ENCODE measurements around the gene GAS2L1. TPM values are rescaled to one million over a fixed set of nuclear protein-coding genes. Genes with fewer than 3 reads are reported as not detected.

Gene GAS2L1
- total and polyA plus RNA-seq, 2 donors (not counting 1 experiment from before 2014, with no cell fraction given) = 0.25 TPM; not detected in 1

- CTCF ChIA-PET = interaction anchor here (0.9 kb wide), 1 partner anchor 12 kb away, joined by 3 read pairs; no protein-coding TSS in a partner anchor
- Histone ChIP-seq H3K4me2 (replicated peaks; ENCODE audit: low read depth, low read length, poor library complexity, severe bottlenecking) (no peak overlapping the region), H3K4me3 (ENCODE audit: control extremely low read depth in 1 of 5, extremely low read depth in 1 of 5, insufficient read depth in 1 of 5, low read depth in 2 of 5, low read length in 4 of 5) (no peak overlapping the region), H4K20me1 (ENCODE audit: control insufficient read depth, insufficient read depth, low read length, poor library complexity, severe bottlenecking) (peaks cover 74% of the 10 kb centered on the region), H3K36me3 (replicated peaks in 1 of 2; ENCODE audit: control extremely low read depth in 1 of 2, control insufficient read depth in 1 of 2, extremely low read depth in 1 of 2, insufficient read depth in 2 of 2, low read length in 1 of 2) (peaks cover 2 to 92% of the 10 kb centered on the region in 2 experiments), H3K9ac (ENCODE audit: low read length) (no peak overlapping the region), H3K27me3 (replicated peaks in 1 of 4; ENCODE audit: control extremely low read depth in 1 of 4, control insufficient read depth in 3 of 4, insufficient read depth in 4 of 4, low read length in 3 of 4) (no peaks in the 10 kb centered on the region), H2AFZ (ENCODE audit: insufficient read depth, low read depth, low read length, poor library complexity, severe bottlenecking) (no peak overlapping the region), H3K4me1 (ENCODE audit: control insufficient read depth in 2 of 2, insufficient read depth in 2 of 2, low read length in 2 of 2) (no peaks in the 10 kb centered on the region), H3K9me3 (ENCODE audit: control extremely low read depth in 1 of 3, control insufficient read depth in 2 of 3, insufficient read depth in 1 of 3, low read length in 2 of 3) (no peaks in the 10 kb centered on the region), H3K79me2 (ENCODE audit: control insufficient read depth, insufficient read depth, low read length) (peaks cover 10% of the 10 kb centered on the region), H3K27ac (ENCODE audit: low read length in 2 of 2) (no peak overlapping the region)
- DNase-seq = no peak
- no peak overlapping the region for H3K4me3 Mint-ChIP-seq
- TF ChIP-seq EZH2 (IDR thresholded peaks at IDR 0.05; ENCODE audit: borderline replicate concordance, insufficient read depth, low read depth, low read length, poor library complexity, severe bottlenecking) = no peak
- TF ChIP-seq, protein P1, sequence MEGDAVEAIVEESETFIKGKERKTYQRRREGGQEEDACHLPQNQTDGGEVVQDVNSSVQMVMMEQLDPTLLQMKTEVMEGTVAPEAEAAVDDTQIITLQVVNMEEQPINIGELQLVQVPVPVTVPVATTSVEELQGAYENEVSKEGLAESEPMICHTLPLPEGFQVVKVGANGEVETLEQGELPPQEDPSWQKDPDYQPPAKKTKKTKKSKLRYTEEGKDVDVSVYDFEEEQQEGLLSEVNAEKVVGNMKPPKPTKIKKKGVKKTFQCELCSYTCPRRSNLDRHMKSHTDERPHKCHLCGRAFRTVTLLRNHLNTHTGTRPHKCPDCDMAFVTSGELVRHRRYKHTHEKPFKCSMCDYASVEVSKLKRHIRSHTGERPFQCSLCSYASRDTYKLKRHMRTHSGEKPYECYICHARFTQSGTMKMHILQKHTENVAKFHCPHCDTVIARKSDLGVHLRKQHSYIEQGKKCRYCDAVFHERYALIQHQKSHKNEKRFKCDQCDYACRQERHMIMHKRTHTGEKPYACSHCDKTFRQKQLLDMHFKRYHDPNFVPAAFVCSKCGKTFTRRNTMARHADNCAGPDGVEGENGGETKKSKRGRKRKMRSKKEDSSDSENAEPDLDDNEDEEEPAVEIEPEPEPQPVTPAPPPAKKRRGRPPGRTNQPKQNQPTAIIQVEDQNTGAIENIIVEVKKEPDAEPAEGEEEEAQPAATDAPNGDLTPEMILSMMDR (IDR thresholded peaks at IDR 0.05) = no peak
- H3K4me1 Mint-ChIP-seq = no peaks in the 10 kb centered on the region
- POLR2A ChIA-PET = no interaction called here
- WGBS (ENCODE audit: insufficient coverage) = 94% methylated on average over 10 of the region's 12 CpGs
- intact Hi-C loops (cut with micrococcal nuclease) = no loop called here
- ATAC-seq (ENCODE audit: low read depth) = no peak
- no peak overlapping the region for H3K27ac Mint-ChIP-seq
- H3K9me3 Mint-ChIP-seq (ENCODE audit: insufficient read depth) = no peaks in the 10 kb centered on the region
- no peaks in the 10 kb centered on the region for H3K27me3 Mint-ChIP-seq
Observed at GRCh38 chr22:29334696-29335344, 28.4 kb downstream of the GAS2L1 start.

GRCh38 chr22:29335656-29336055, 29.2 kb downstream of the GAS2L1 start:
- H3K4me2 ChIP-seq (replicated peaks; ENCODE audit: low read depth, low read length, poor library complexity, severe bottlenecking) = no peak overlapping the region
- Mint-ChIP-seq H3K4me3 (no peak overlapping the region), H3K4me1 (no peaks in the 10 kb centered on the region), H3K27ac (peak overlapping the region; percentile 17), H3K27me3 (no peaks in the 10 kb centered on the region), H3K9me3 (ENCODE audit: insufficient read depth) (no peaks in the 10 kb centered on the region)
- no peaks in the 10 kb centered on the region for H3K27me3 ChIP-seq (replicated peaks in 1 of 4; ENCODE audit: control extremely low read depth in 1 of 4, control insufficient read depth in 3 of 4, insufficient read depth in 4 of 4, low read length in 3 of 4)
- TF ChIP-seq, protein P1 (IDR thresholded peaks at IDR 0.05) = no peak
- TF ChIP-seq EZH2 (IDR thresholded peaks at IDR 0.05; ENCODE audit: borderline replicate concordance, insufficient read depth, low read depth, low read length, poor library complexity, severe bottlenecking) = no peak
- peaks cover 2 to 93% of the 10 kb centered on the region in 2 experiments for H3K36me3 ChIP-seq (replicated peaks in 1 of 2; ENCODE audit: control extremely low read depth in 1 of 2, control insufficient read depth in 1 of 2, extremely low read depth in 1 of 2, insufficient read depth in 2 of 2, low read length in 1 of 2)
- H3K9ac ChIP-seq (ENCODE audit: low read length) = no peak overlapping the region
- POLR2A ChIA-PET = no interaction called here
- H3K79me2 ChIP-seq (ENCODE audit: control insufficient read depth, insufficient read depth, low read length) = peaks cover 10% of the 10 kb centered on the region
- DNase-seq (no peak), ATAC-seq (ENCODE audit: low read depth) (no peak)
- WGBS (ENCODE audit: insufficient coverage) = 97% methylated on average over 11 of the region's 11 CpGs
- H3K4me3 ChIP-seq (ENCODE audit: control extremely low read depth in 1 of 5, extremely low read depth in 1 of 5, insufficient read depth in 1 of 5, low read depth in 2 of 5, low read length in 4 of 5) = no peak overlapping the region
- intact Hi-C loops (cut with micrococcal nuclease) = no loop called here
- CTCF ChIA-PET = no interaction called here
- no peak overlapping the region for H3K27ac ChIP-seq (ENCODE audit: low read length in 2 of 2)
- peaks cover 77% of the 10 kb centered on the region for H4K20me1 ChIP-seq (ENCODE audit: control insufficient read depth, insufficient read depth, low read length, poor library complexity, severe bottlenecking)
- H2AFZ ChIP-seq (ENCODE audit: insufficient read depth, low read depth, low read length, poor library complexity, severe bottlenecking) = no peak overlapping the region
- no peaks in the 10 kb centered on the region for H3K9me3 ChIP-seq (ENCODE audit: control extremely low read depth in 1 of 3, control insufficient read depth in 2 of 3, insufficient read depth in 1 of 3, low read length in 2 of 3)
- H3K4me1 ChIP-seq (ENCODE audit: control insufficient read depth in 2 of 2, insufficient read depth in 2 of 2, low read length in 2 of 2) = no peaks in the 10 kb centered on the region

Measured in B cell (primary cell).